ENCODE measurements around the gene MPND. TPM values are rescaled to one million over a fixed set of nuclear protein-coding genes. Genes with fewer than 3 reads are reported as not detected.

MPND gene
- total RNA-seq, 1 experiment from 2014 or later: 4.6 TPM

Other genes starting within 250 kb of the MPND start
- 182 and 188 TPM in 2 replicates for gene MAP2K2, start 219.4 kb upstream of the MPND start, total RNA-seq (2014; rRNA removed; shearing (Covaris generic))
- gene CREB3L3, start 189.9 kb upstream of the MPND start, total RNA-seq (2014; rRNA removed; shearing (Covaris generic)): not detected in 2 replicates
- 18.4 and 25.9 TPM in 2 replicates for gene SIRT6, start 161.0 kb upstream of the MPND start, total RNA-seq (2014; rRNA removed; shearing (Covaris generic))
- gene ANKRD24, start 160.9 kb upstream of the MPND start, total RNA-seq (2014; rRNA removed; shearing (Covaris generic)): 0.05 and 0.09 TPM in 2 replicates
- gene EBI3, start 114.0 kb upstream of the MPND start, total RNA-seq (2014; rRNA removed; shearing (Covaris generic)): not detected in 2 replicates
- 20.2 and 24.1 TPM in 2 replicates for gene YJU2, start 96.5 kb upstream of the MPND start, total RNA-seq (2014; rRNA removed; shearing (Covaris generic))
- gene SHD, start 64.3 kb upstream of the MPND start, total RNA-seq (2014; rRNA removed; shearing (Covaris generic)): not detected in 2 replicates
- not detected in 2 replicates for gene TMIGD2, start 41.2 kb upstream of the MPND start, total RNA-seq (2014; rRNA removed; shearing (Covaris generic))
- gene FSD1, start 39.0 kb upstream of the MPND start, total RNA-seq (2014; rRNA removed; shearing (Covaris generic)): 4.5 and 6.9 TPM in 2 replicates
- 1.9 and 3.1 TPM in 2 replicates for gene STAP2, start 4.7 kb upstream of the MPND start, total RNA-seq (2014; rRNA removed; shearing (Covaris generic))
- 60.5 and 79.7 TPM in 2 replicates for gene SH3GL1, start 57.0 kb downstream of the MPND start, total RNA-seq (2014; rRNA removed; shearing (Covaris generic))
- 36.4 and 70.3 TPM in 2 replicates for gene CHAF1A, start 59.1 kb downstream of the MPND start, total RNA-seq (2014; rRNA removed; shearing (Covaris generic))
- gene UBXN6, start 114.2 kb downstream of the MPND start, total RNA-seq (2014; rRNA removed; shearing (Covaris generic)): 39.3 and 66.8 TPM in 2 replicates
- gene HDGFL2, start 128.7 kb downstream of the MPND start, total RNA-seq (2014; rRNA removed; shearing (Covaris generic)): 58.7 and 71.4 TPM in 2 replicates
- gene PLIN4, start 174.9 kb downstream of the MPND start, total RNA-seq (2014; rRNA removed; shearing (Covaris generic)): not detected in 2 replicates
- not detected in 2 replicates for gene PLIN5, start 191.7 kb downstream of the MPND start, total RNA-seq (2014; rRNA removed; shearing (Covaris generic))
- not detected in 2 replicates for gene LRG1, start 196.5 kb downstream of the MPND start, total RNA-seq (2014; rRNA removed; shearing (Covaris generic))
- gene SEMA6B, start 216.1 kb downstream of the MPND start, total RNA-seq (2014; rRNA removed; shearing (Covaris generic)): 0.08 TPM in 1 of 2 replicates, not detected in the other

All from SJSA1 (cell line).